Mesendoderm (in vitro differentiated cells): Measurements from ENCODE around the gene ADCYAP1R1.

ENCODE experiments used
- DNase-seq: peaks from one replicate; pipeline ENCODE4 v3.0.0; 2013
- H2AK5ac ChIP-seq: 2 replicates; pipeline ENCODE4 v1.6.1; 2013; ENCODE audit warnings: low read length, inconsistent platforms
- H2BK120ac ChIP-seq: 2 replicates; pipeline ENCODE4 v1.6.1; 2013; ENCODE audit warnings: low read depth, mild to moderate bottlenecking, low read length, moderate library complexity, mixed read lengths
- H2BK15ac ChIP-seq: replicated peaks from 2 replicates; pipeline ENCODE4 v1.6.1; 2013; ENCODE audit warnings: low read depth, mild to moderate bottlenecking, moderate library complexity
- H2BK5ac ChIP-seq: 2 replicates; pipeline ENCODE4 v1.6.1; 2013; ENCODE audit warnings: low read length, inconsistent platforms
- H3K18ac ChIP-seq: 2 replicates; pipeline ENCODE4 v1.6.1; 2013; ENCODE audit warnings: mild to moderate bottlenecking, low read length, mixed read lengths
- H3K23ac ChIP-seq: one replicate; pipeline ENCODE4 v1.6.1; 2013; ENCODE audit warnings: low read length
- H3K27ac ChIP-seq: 2 replicates; pipeline ENCODE4 v1.5.1; 2013; ENCODE audit warnings: low read depth, mild to moderate bottlenecking, inconsistent platforms, low read length, moderate library complexity
- H3K27me3 ChIP-seq: 2 replicates; pipeline ENCODE4 v1.6.1; 2013; ENCODE audit warnings: low read length, control low read depth, mild to moderate bottlenecking, inconsistent platforms; ENCODE audit not compliant: insufficient read depth, poor library complexity
- H3K36me3 ChIP-seq: 2 replicates; pipeline ENCODE4 v1.6.1; 2013; ENCODE audit warnings: low read length, inconsistent platforms; ENCODE audit not compliant: control insufficient read depth, insufficient read depth
- H3K4ac ChIP-seq: one replicate; pipeline ENCODE4 v1.6.1; 2013; ENCODE audit warnings: low read depth, mild to moderate bottlenecking, low read length, moderate library complexity
- H3K4me1 ChIP-seq: 2 replicates; pipeline ENCODE4 v1.6.1; 2013; ENCODE audit warnings: low read depth, low read length, inconsistent platforms; ENCODE audit not compliant: control insufficient read depth
- H3K4me2 ChIP-seq: 2 replicates; pipeline ENCODE4 v1.6.1; 2013; ENCODE audit warnings: low read length
- H3K4me3 ChIP-seq: 2 replicates; pipeline ENCODE4 v1.5.1; 2013; ENCODE audit warnings: mild to moderate bottlenecking, low read length
- H3K56ac ChIP-seq: one replicate; pipeline ENCODE4 v1.6.1; 2013; ENCODE audit warnings: low read length
- H3K79me1 ChIP-seq: 2 replicates; pipeline ENCODE4 v1.6.1; 2013; ENCODE audit warnings: low read length, inconsistent platforms
- H3K79me2 ChIP-seq: 2 replicates; pipeline ENCODE4 v1.6.1; 2013; ENCODE audit warnings: mild to moderate bottlenecking, low read length; ENCODE audit not compliant: control insufficient read depth, insufficient read depth
- H3K9ac ChIP-seq: 2 replicates; pipeline ENCODE4 v1.6.1; 2013; ENCODE audit warnings: low read length, inconsistent platforms
- H4K5ac ChIP-seq: one replicate; pipeline ENCODE4 v1.6.1; 2013; ENCODE audit warnings: low read length
- H4K8ac ChIP-seq: one replicate; pipeline ENCODE4 v1.6.1; 2013; ENCODE audit warnings: low read depth, mild to moderate bottlenecking, control low read depth, low read length, moderate library complexity
- WGBS: extraction: QIAGEN DNeasy Blood & Tissue Kit; methylation state at CpG from one replicate; pipeline ENCODE4 v1.1.7; 2013; ENCODE audit warnings: low lambda C conversion rate, missing lambda C conversion rate; ENCODE audit not compliant: insufficient coverage; ENCODE audit errors: extremely low coverage; 5-methylcytosine and 5-hydroxymethylcytosine counted together

ADCYAP1R1 gene

GRCh38 chr7:31102973-31103850, 51.1 kb downstream of the ADCYAP1R1 start:
- no peak overlapping the region for H3K4me2 ChIP-seq
- DNase-seq: no peak
- H3K4me3 ChIP-seq: no peak overlapping the region
- no peaks in the 10 kb centered on the region for H3K79me2 ChIP-seq
- WGBS: no CpG with 5 or more reads among the region's 9 CpGs
- no peaks in the 10 kb centered on the region for H3K4me1 ChIP-seq
- no peak overlapping the region for H2BK5ac ChIP-seq
- no peak overlapping the region for H2BK15ac ChIP-seq
- H2AK5ac ChIP-seq: no peak overlapping the region
- no peak overlapping the region for H3K23ac ChIP-seq
- H3K9ac ChIP-seq: no peak overlapping the region
- H4K8ac ChIP-seq: no peak overlapping the region
- no peak overlapping the region for H3K18ac ChIP-seq
- H4K5ac ChIP-seq: no peak overlapping the region
- H3K56ac ChIP-seq: no peak overlapping the region
- no peaks in the 10 kb centered on the region for H3K79me1 ChIP-seq
- H3K27me3 ChIP-seq: no peaks in the 10 kb centered on the region
- no peak overlapping the region for H3K27ac ChIP-seq
- no peaks in the 10 kb centered on the region for H3K36me3 ChIP-seq
- H3K4ac ChIP-seq: no peak overlapping the region
- H2BK120ac ChIP-seq: no peak overlapping the region

DNA sequence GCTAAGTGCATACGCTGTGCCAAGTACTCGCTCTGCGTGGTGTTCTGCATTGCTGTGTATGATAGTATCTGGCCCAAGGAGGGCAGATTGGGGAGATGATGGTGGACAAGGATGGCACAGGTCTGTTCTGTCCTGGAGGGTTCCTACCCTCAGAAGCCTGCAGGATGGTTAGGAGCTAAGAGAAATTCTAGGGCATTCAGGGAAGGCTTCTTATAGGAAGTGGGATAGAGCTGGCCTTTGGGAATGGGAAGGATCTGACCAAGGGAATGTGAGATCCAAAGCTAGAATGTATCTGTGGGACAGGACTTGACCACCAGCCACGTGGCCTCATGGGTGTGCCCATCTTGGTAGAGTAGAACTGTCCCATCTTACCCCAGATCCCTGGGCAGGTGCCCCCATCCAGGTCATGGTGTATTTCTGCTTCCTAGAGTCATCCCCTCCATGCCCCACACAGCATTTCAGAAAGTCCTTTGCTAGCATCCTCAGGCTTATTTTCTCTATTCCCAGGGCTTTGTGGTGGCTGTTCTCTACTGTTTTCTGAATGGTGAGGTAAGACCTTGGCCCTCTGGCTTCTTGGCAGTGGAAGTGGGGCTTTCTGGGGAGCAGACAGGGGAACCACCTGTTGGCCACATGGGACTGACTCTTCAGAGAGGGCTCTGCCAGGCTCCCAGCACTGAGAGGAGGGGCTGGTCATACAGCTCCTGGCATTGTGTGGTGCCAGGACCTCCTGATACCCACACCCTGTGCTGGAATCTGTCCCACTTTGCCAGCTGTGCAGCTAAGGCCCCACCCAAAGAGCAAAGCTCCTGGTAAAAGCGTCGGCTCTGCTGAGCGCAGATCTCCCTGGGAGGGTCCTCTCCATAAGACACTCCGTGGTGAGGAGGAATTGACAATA, 52.5 kb downstream of the ADCYAP1R1 start:
- H3K79me1 ChIP-seq: no peaks in the 10 kb centered on the region
- no peak overlapping the region for H3K4ac ChIP-seq
- no peak overlapping the region for H3K27ac ChIP-seq
- DNase-seq: no peak
- no peak overlapping the region for H2BK5ac ChIP-seq
- H2BK15ac ChIP-seq: no peak overlapping the region
- no peak overlapping the region for H2BK120ac ChIP-seq
- H3K56ac ChIP-seq: no peak overlapping the region
- H3K18ac ChIP-seq: no peak overlapping the region
- no peak overlapping the region for H3K23ac ChIP-seq
- no peaks in the 10 kb centered on the region for H3K27me3 ChIP-seq
- no peak overlapping the region for H4K5ac ChIP-seq
- no peak overlapping the region for H3K4me3 ChIP-seq
- H4K8ac ChIP-seq: no peak overlapping the region
- H2AK5ac ChIP-seq: no peak overlapping the region
- no peaks in the 10 kb centered on the region for H3K4me1 ChIP-seq
- H3K9ac ChIP-seq: no peak overlapping the region
- no peak overlapping the region for H3K4me2 ChIP-seq
- WGBS: no CpG with 5 or more reads among the region's 8 CpGs
- H3K36me3 ChIP-seq: no peaks in the 10 kb centered on the region
- H3K79me2 ChIP-seq: no peaks in the 10 kb centered on the region

DNA sequence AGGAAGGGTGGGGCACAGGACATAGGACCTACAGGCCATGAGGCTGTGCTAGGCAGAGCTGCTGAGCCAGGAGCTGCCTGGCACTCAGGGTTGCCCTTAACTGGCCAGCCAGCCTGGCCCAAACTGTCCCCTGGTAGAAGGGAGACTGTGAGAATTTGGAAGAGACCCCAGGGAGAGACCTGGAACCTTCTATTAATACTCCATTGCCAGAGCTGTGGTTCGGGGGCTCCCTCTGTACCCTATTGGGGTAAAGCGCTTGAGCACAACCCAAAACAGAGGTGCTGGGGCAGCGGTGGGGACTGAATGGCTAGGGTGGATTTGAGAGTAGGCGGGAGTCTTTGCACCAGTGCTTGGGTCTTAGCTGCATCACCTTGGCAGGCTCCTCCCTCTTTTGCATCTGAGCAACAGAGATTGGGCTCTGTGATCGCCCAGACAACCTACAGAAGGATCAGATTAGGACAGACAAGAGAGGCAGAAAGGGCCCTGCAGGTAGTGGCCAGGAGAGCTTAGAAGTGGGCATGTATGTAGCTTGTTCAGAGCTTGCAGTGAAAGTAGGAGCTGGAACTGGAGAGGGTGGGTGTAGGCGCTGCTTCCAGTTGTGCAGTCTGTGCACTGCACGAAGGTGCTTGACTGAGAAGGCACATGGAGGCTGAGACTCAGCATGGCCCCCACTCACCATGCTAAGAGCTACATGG, 53.3 kb downstream of the ADCYAP1R1 start:
- H3K4me2 ChIP-seq: no peak overlapping the region
- no peak overlapping the region for H2BK15ac ChIP-seq
- no peak for DNase-seq
- H4K8ac ChIP-seq: no peak overlapping the region
- no peak overlapping the region for H3K56ac ChIP-seq
- no peak overlapping the region for H2BK120ac ChIP-seq
- H3K4ac ChIP-seq: no peak overlapping the region
- H3K23ac ChIP-seq: no peak overlapping the region
- no peaks in the 10 kb centered on the region for H3K27me3 ChIP-seq
- H3K4me3 ChIP-seq: no peak overlapping the region
- no peak overlapping the region for H2AK5ac ChIP-seq
- no CpG with 5 or more reads among the region's 7 CpGs for WGBS
- no peaks in the 10 kb centered on the region for H3K36me3 ChIP-seq
- H3K79me1 ChIP-seq: no peaks in the 10 kb centered on the region
- no peak overlapping the region for H3K27ac ChIP-seq
- no peaks in the 10 kb centered on the region for H3K4me1 ChIP-seq
- H3K18ac ChIP-seq: no peak overlapping the region
- no peaks in the 10 kb centered on the region for H3K79me2 ChIP-seq
- no peak overlapping the region for H4K5ac ChIP-seq
- no peak overlapping the region for H3K9ac ChIP-seq
- no peak overlapping the region for H2BK5ac ChIP-seq

- Histone ChIP-seq H3K79me1 (no peaks in the 10 kb centered on the region), H3K56ac (no peak overlapping the region), H3K4ac (no peak overlapping the region), H3K23ac (no peak overlapping the region), H4K8ac (no peak overlapping the region), H3K27me3 (no peaks in the 10 kb centered on the region), H3K4me2 (no peak overlapping the region), H3K79me2 (no peaks in the 10 kb centered on the region), H2BK5ac (no peak overlapping the region), H3K9ac (no peak overlapping the region), H4K5ac (no peak overlapping the region), H3K4me1 (no peaks in the 10 kb centered on the region), H3K4me3 (no peak overlapping the region), H3K36me3 (no peaks in the 10 kb centered on the region), H2BK120ac (no peak overlapping the region), H3K18ac (no peak overlapping the region), H2BK15ac (no peak overlapping the region), H3K27ac (no peak overlapping the region), H2AK5ac (no peak overlapping the region)
- no CpG with 5 or more reads among the region's 13 CpGs for WGBS
- no peak for DNase-seq
These were observed 54.4 kb downstream of the ADCYAP1R1 start for GRCh38 chr7:31106303-31107105.
